T-helper 2 cell treated with Interferon-gamma antibody and Interleukin-4, amounts not matched to agents 5 μg/mL and 100 μg/mL, for 36 hours (primary cell): ENCODE measurements around the gene CEP85L.

Experiments
- DNase-seq: peaks from one replicate; pipeline ENCODE4 v3.0.0; 2021; ENCODE audit warnings: low spot score
- H3K27ac Mint-ChIP-seq: one replicate; pipeline ENCODE4 v1.8.0; 2021; ENCODE audit warnings: mild to moderate bottlenecking, mixed read lengths
- H3K27me3 Mint-ChIP-seq: one replicate; pipeline ENCODE4 v1.8.0; 2021; ENCODE audit warnings: low read depth, mixed read lengths
- H3K36me3 Mint-ChIP-seq: one replicate; pipeline ENCODE4 v1.8.0; 2021; ENCODE audit warnings: low read depth, mixed read lengths
- H3K4me1 Mint-ChIP-seq: one replicate; pipeline ENCODE4 v1.8.0; 2021; ENCODE audit warnings: low read depth, mixed read lengths
- H3K4me3 Mint-ChIP-seq: one replicate; pipeline ENCODE4 v1.8.0; 2022; ENCODE audit warnings: mild to moderate bottlenecking, moderate library complexity, mixed read lengths
- H3K9me3 Mint-ChIP-seq: one replicate; pipeline ENCODE4 v1.8.0; 2021; ENCODE audit warnings: mixed read lengths

CEP85L gene

DNA sequence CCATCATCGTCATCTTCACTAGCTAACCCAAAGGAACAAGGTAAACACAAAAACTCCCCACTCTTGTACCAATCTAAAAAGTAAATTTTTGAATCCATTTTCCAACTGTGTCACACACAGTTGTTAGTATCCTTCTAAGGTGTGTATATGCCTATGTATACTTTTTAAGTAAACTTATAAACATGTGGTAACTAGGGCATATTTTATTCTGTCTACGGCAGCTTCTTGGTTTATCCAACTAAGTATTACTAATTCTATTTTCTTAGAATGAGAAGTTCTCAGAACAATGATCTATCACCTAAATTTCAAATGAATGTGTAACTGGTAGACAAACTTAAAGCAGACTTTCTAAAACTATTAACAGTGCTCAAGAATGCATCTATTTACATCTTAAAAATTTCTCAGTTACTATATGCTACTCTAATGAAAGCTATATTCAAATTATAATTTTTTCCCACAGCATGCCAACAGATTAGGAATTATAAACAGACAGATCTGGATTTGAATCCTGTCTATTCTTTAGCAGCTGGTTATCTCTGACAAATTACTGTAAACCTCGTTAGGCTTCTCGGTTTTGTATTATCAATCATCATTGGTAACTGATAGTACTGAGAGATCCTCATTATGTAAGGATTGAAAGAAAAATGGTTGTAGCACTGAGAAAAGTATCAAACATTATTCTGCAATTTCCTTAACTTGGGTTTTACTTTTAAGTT, 105.1 kb downstream of the CEP85L start:
- Mint-ChIP-seq H3K27ac (no peak overlapping the region), H3K27me3 (no peaks in the 10 kb centered on the region), H3K36me3 (peaks cover 14% of the 10 kb centered on the region)

DNA sequence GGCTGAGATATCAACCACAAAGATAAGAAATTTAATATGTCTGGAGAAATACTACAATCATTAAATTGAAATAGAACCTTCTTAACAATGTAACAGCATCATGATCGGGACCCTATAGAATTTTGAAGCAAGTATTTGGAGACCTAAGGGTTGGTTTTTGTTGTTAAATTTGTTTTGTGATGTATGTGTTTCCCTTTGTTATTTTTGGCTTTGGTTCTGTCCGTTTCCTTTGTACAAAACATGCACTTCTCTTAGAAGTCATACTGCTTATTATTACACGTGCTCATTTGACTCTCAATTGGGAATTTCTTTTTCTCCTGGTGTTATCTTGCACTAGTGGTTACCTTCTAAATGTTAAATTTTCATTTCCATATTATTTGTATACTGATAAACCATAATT, 107.3 kb downstream of the CEP85L start:
- Mint-ChIP-seq H3K27ac (no peak overlapping the region), H3K9me3 (no peaks in the 10 kb centered on the region), H3K36me3 (peaks cover 14% of the 10 kb centered on the region), H3K4me1 (peaks cover 14% of the 10 kb centered on the region), H3K4me3 (no peak overlapping the region), H3K27me3 (no peaks in the 10 kb centered on the region)
- DNase-seq, result no peak

More for the DNA sequence above, 105.1 kb downstream of the CEP85L start:
- H3K4me3 Mint-ChIP-seq, result no peak overlapping the region
- peaks cover 19% of the 10 kb centered on the region for H3K4me1 Mint-ChIP-seq
- no peak for DNase-seq
- no peaks in the 10 kb centered on the region for H3K9me3 Mint-ChIP-seq

DNA sequence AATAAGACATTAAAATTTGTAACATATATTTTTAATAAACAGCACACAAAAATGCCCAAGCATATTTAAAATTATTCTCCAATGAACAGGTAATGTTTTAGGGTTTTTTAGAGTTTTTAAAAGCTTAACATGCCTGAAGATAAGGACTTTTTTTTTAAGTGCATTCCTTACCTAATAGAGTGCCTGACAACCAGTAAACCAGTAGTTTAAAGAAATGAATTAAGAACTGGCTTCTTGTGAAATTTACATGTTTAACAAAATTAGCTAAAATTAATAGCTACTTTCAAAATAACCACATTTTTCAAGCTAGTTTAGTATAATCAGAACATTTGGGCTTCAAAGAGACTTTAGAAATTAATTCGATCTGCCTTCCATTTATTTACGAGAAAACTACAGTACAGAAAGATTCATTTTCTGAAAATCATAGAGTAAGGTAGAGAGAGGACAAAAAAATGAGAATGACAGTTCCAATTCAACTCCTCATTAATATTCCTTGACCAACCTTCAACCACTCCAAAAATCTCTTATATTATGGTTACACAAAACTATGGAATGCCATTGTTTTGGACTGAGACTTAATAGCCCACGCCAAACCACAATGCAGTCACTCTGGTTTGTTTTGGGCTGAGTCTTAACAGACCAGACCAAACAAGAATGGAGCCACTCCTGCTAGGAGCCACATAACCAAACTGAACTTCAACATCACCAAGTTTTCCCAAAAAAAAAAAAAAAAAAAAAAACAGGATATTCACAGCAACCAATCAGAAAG, 109.0 kb downstream of the CEP85L start:
- H3K36me3 Mint-ChIP-seq, result peaks cover 13% of the 10 kb centered on the region
- no peak for DNase-seq
- no peak overlapping the region for H3K4me3 Mint-ChIP-seq
- H3K9me3 Mint-ChIP-seq, result no peaks in the 10 kb centered on the region
- H3K4me1 Mint-ChIP-seq, result peaks cover 13% of the 10 kb centered on the region
- no peak overlapping the region for H3K27ac Mint-ChIP-seq
- H3K27me3 Mint-ChIP-seq, result no peaks in the 10 kb centered on the region

DNA sequence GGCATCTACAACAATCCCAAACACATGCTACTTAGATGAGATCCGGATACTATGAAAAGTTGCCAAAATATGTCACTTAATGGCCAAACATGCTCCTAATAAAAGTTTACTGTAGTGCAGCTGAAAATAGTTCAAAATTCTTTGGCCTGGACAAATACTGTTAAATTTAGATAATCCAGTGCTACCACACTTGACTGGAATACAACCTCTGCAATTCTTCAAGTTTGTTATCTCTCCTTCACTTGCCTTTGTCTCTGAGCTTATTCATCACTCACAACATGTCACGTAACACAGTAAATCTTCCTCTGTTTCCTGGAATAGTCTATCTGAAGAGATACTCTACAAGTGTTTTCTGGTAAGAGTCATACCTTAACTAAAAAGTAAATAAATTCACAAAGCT, 113.8 kb downstream of the CEP85L start:
- H3K4me3 Mint-ChIP-seq, result no peak overlapping the region
- H3K9me3 Mint-ChIP-seq, result peaks cover 3% of the 10 kb centered on the region
- peaks cover 14% of the 10 kb centered on the region for H3K36me3 Mint-ChIP-seq
- H3K27ac Mint-ChIP-seq, result no peak overlapping the region
- DNase-seq, result no peak
- peaks cover 10% of the 10 kb centered on the region for H3K4me1 Mint-ChIP-seq
- H3K27me3 Mint-ChIP-seq, result no peaks in the 10 kb centered on the region

DNA sequence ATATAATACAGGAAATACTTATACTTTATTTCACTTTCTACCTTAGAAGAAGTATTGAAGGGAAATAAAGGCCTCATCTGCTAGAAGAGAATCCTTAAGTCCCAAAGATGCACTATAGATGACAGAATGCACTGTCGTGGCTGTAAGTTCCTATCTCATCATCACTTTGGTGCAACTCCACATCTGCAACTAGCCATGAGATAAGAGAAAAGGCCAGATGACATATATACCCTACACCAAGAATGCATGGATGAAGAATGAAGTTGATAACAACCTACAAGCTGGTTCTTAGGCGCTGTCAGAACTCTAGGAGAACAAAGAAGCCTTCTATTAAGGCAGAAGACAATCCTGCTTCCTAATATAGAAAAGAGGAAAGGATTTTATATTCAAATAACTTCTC, 114.9 kb downstream of the CEP85L start:
- H3K4me3 Mint-ChIP-seq, result no peak overlapping the region
- peaks cover 18% of the 10 kb centered on the region for H3K36me3 Mint-ChIP-seq
- peaks cover 8% of the 10 kb centered on the region for H3K4me1 Mint-ChIP-seq
- H3K9me3 Mint-ChIP-seq, result peaks cover 10% of the 10 kb centered on the region
- no peak overlapping the region for H3K27ac Mint-ChIP-seq
- DNase-seq, result no peak
- no peaks in the 10 kb centered on the region for H3K27me3 Mint-ChIP-seq

DNA sequence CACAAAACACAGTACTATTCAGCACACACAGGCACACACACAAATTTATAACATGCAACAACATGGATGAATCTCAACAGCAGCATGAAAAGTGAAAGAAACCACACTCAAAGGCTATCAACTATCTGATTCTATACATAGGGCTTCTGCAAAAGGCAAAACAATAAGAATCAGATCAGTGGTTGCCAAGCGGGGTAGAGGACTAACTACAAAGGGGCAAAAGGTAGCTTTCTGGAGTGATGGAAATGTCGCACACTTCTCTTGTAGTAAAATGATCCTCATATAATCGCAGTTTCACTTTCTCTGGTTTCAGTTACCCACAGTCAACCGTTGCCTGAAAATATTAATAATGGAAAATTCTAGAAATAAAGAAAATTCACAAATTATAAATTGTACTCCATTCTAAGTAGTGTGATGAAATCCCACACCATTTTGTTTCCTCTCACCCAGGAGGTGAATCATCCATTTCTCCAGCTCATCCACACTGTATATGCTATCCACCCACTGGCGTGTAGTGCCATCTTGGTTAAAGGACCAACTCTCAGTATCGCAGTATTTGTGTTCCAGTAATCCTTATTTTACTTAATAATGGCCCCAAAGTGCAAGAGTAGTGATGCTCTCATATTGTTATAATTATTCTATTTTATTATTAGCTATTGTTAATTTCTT, 116.1 kb downstream of the CEP85L start:
- H3K9me3 Mint-ChIP-seq, result peaks cover 17% of the 10 kb centered on the region
- H3K27ac Mint-ChIP-seq, result no peak overlapping the region
- H3K36me3 Mint-ChIP-seq, result peaks cover 23% of the 10 kb centered on the region
- H3K4me3 Mint-ChIP-seq, result no peak overlapping the region
- H3K4me1 Mint-ChIP-seq, result peaks cover 8% of the 10 kb centered on the region
- H3K27me3 Mint-ChIP-seq, result no peaks in the 10 kb centered on the region
- DNase-seq, result no peak

DNA sequence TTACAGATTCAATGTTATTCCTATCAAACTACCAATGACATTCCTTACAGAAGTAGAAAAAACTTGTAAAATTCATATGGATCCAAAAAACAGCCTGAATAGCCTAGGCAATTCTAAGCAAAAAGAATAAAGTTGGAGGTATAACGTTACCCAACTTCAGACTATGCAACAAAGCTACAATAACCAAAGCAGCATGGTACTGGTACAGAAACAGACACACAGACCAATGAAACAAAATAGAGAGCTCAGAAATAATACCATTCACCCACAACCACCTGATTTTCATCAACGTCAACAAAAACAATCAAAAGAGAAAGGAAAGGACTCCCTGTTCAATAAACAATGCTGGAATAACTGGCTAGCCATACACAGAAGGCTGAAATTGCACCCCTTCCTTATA, 120.4 kb downstream of the CEP85L start:
- Mint-ChIP-seq H3K36me3 (peaks cover 25% of the 10 kb centered on the region), H3K4me1 (peaks cover 4% of the 10 kb centered on the region), H3K27ac (no peak overlapping the region), H3K27me3 (no peaks in the 10 kb centered on the region), H3K9me3 (peaks cover 17% of the 10 kb centered on the region), H3K4me3 (no peak overlapping the region)
- no peak for DNase-seq

DNA sequence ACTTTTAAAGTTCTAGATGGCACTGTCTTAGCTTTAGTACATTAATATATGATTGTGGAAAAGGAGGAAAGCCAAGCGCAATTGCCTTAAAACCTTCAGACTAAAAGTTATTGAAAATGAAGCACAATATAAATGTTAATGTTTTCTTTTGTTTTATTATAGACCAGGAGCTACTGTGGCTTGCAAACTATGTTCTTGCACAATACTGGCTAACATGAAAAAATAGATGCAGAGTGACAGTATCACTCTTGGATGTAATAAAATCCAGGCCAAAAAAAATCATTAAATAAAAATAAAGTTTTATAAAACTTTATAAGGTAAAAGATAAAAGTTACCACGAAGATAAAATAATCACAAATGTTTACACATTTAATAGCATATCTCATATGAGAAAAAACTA, 121.6 kb downstream of the CEP85L start:
- H3K27me3 Mint-ChIP-seq, result no peaks in the 10 kb centered on the region
- no peaks in the 10 kb centered on the region for H3K4me1 Mint-ChIP-seq

DNA sequence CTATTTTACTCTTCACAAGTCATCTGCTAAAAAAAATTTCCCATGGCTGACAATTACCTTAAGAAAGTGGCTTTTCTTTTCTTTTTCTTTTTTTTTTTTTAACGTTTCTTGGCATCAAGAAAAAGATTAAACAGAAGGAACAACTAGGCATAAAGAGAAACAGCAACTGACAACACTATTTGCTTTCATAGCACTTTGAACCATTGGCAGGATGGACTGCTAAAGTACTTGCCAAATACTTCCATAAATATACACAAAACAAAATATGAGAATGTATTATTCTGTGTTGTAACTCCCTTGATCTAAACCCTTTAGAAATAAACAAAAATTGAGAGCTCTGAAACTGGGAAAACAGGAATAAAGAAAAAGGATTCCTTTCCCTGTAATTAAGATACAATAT, 123.3 kb downstream of the CEP85L start:
- peaks cover 7% of the 10 kb centered on the region for H3K4me1 Mint-ChIP-seq
- no peak overlapping the region for H3K4me3 Mint-ChIP-seq
- H3K9me3 Mint-ChIP-seq, result peaks cover 14% of the 10 kb centered on the region
- DNase-seq, result no peak
- no peaks in the 10 kb centered on the region for H3K27me3 Mint-ChIP-seq
- no peak overlapping the region for H3K27ac Mint-ChIP-seq
- peaks cover 25% of the 10 kb centered on the region for H3K36me3 Mint-ChIP-seq

More for the DNA sequence above, 121.6 kb downstream of the CEP85L start:
- peaks cover 14% of the 10 kb centered on the region for H3K9me3 Mint-ChIP-seq
- no peak overlapping the region for H3K27ac Mint-ChIP-seq
- no peak overlapping the region for H3K4me3 Mint-ChIP-seq
- peaks cover 23% of the 10 kb centered on the region for H3K36me3 Mint-ChIP-seq
- no peak for DNase-seq

DNA sequence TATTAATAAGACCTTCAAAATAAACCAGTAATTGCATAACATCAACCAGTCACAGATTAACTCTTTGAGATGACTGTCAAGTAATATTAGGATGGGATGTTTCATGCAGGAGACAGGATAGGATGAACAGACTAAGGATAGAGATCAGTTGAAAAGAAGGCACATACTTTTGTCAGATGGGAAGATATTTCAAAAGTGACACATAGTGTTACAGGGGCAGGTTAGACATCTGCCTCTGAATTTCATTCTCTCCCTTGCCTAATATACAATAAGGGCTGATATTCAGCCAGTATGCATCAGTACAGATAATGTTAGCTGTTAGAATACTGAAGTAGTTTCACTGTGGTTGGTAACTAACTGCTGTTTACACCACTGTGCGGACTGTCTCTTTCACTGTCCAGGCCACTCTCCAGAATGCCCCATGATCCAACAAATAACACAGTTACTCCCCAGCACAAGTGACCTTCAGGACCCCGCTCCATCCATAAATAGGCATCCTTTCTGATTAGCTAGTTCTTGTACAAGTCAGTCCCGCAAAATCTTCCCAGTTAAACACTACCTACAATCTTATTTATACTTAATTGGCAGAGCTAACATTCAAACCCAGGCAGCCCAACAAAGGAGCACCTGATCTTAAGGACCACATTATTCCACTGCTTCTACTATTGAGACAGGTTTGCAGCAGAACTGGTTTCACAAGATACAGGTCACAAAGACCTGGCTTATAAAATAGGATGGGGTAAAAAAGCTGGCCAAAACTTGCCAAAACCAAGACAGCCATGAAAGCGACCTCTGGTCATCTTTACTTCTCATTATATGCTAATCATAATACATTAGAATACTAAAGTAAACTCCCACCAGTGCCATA, 125.2 kb downstream of the CEP85L start:
- Mint-ChIP-seq H3K9me3 (peaks cover 3% of the 10 kb centered on the region), H3K4me3 (no peak overlapping the region), H3K36me3 (peaks cover 25% of the 10 kb centered on the region), H3K4me1 (peaks cover 7% of the 10 kb centered on the region), H3K27me3 (no peaks in the 10 kb centered on the region), H3K27ac (no peak overlapping the region)
- DNase-seq, result no peak

DNA sequence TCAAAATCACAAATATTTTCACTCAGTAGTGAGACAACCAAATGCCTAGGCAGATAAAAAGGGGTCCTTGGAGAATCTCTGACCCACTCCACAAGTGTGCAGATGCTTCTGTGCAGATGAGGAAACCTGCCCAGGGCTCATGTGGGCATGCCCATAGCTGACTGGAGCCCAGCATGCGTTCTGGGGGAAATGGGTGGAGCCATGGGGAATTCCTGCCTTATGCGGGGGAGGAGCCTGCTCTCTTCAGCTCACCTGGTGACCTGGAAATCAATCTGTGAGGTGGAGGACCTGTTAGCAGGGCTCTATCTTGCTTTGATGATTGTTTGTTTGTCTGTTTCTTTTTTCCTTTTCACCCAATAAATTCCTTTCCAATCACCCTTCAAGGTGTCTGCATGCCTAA, 126.7 kb downstream of the CEP85L start:
- Mint-ChIP-seq H3K9me3 (no peaks in the 10 kb centered on the region), H3K4me1 (peaks cover 7% of the 10 kb centered on the region), H3K27me3 (no peaks in the 10 kb centered on the region), H3K27ac (no peak overlapping the region), H3K4me3 (no peak overlapping the region), H3K36me3 (peaks cover 26% of the 10 kb centered on the region)
- no peak for DNase-seq

DNA sequence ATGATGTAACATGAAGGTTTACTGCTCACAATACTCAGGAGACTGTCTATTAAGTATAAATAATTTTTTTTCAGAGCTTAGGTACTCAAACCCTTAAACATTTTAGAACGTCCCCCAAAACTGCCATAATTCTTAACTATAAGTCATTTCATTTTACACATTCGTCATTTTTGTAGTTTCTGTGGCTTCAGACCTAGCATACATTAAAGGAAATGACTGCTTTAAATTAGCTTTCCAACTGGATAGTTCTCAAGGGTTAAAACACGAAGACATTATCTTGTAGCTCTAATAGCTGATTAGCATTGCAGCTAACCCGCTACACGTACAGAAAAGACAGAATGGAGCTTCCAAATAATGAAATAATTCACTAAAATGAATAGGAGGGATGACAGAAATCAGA, 128.2 kb downstream of the CEP85L start:
- DNase-seq, result no peak
- H3K4me3 Mint-ChIP-seq, result no peak overlapping the region
- no peaks in the 10 kb centered on the region for H3K27me3 Mint-ChIP-seq
- no peaks in the 10 kb centered on the region for H3K9me3 Mint-ChIP-seq
- H3K4me1 Mint-ChIP-seq, result peaks cover 7% of the 10 kb centered on the region
- H3K36me3 Mint-ChIP-seq, result peaks cover 31% of the 10 kb centered on the region
- no peak overlapping the region for H3K27ac Mint-ChIP-seq

DNA sequence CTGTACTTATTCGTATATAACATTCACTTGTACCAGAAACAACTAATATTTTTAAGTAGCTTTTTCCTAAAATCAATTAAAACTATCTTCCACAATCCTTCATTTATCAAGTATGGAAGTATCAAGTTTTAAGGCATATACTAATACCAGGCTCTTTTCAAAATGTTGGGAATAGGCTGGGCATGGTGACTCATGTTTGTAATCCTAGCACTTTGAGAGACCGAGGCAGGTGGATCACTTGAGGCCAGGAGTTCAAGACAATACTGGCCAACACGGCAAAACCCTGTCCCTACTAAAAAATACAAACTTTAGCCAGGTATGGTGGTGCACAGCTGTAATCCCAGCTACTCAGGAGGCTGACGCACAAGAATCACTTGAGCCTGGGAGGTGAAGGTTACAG, 129.0 kb downstream of the CEP85L start:
- Mint-ChIP-seq H3K4me1 (peaks cover 7% of the 10 kb centered on the region), H3K4me3 (no peak overlapping the region)

More for the DNA sequence above, 129.0 kb downstream of the CEP85L start:
- Mint-ChIP-seq H3K27ac (no peak overlapping the region), H3K36me3 (peaks cover 39% of the 10 kb centered on the region), H3K27me3 (no peaks in the 10 kb centered on the region), H3K9me3 (no peaks in the 10 kb centered on the region)
- no peak for DNase-seq
